Stomach (tissue), 9 donors: ENCODE results near the gene FBXW8. TPM values are rescaled to one million over a fixed set of nuclear protein-coding genes. Genes with fewer than 3 reads are reported as not detected.

Experiments used
- DNase-seq, 2 donors: peaks; one replicate each; pipeline versions ENCODE4 v3.0.0 to v3.0.0-alpha.2; 2013 to 2019
- H3K27ac ChIP-seq, 5 donors: fragments of 200-600 bp in 4 of 5; sonication (generic) in 4 of 5; one replicate each; pipeline ENCODE4 v1.5.1; 2013 to 2019; ENCODE audit warnings: mild to moderate bottlenecking in 1 of 5, moderate library complexity in 1 of 5
- H3K27me3 ChIP-seq, 3 donors: fragments of 200-600 bp; sonication (generic); one replicate each; pipeline ENCODE4 v1.5.1; 2017 to 2019; ENCODE audit warnings: mixed run types in 1 of 3
- H3K36me3 ChIP-seq, 4 donors: fragments of 200-600 bp; sonication (generic); 1 replicate in 3 of 4; 2 replicates in 1 of 4; pipeline ENCODE4 v1.5.1; 2016 to 2019
- H3K4me1 ChIP-seq, 4 donors: fragments of 200-600 bp; sonication (generic); one replicate each; pipeline ENCODE4 v1.5.1; 2016 to 2019
- H3K4me3 ChIP-seq, 4 donors: fragments of 200-600 bp; sonication (generic) in 3 of 4; one replicate each; pipeline ENCODE4 v1.5.1; 2016 to 2019; ENCODE audit warnings: mild to moderate bottlenecking in 1 of 4
- H3K9me3 ChIP-seq, 4 donors: fragments of 200-600 bp; sonication (generic); one replicate each; pipeline ENCODE4 v1.5.1; 2016 to 2019
- EP300 ChIP-seq: sonication (generic); formaldehyde crosslinking; IDR thresholded peaks from one replicate; pipeline ENCODE4 v1.6.1; 2017; ENCODE audit warnings: antibody characterized with exemption
- POLR2A ChIP-seq, 4 donors: fragments of 450-650 bp; IDR thresholded peaks; one replicate each; pipeline ENCODE4 v1.6.1; 2016; ENCODE audit warnings: antibody characterized with exemption in 4 of 4, control low read depth in 2 of 4, mild to moderate bottlenecking in 1 of 4, moderate library complexity in 1 of 4
- POLR2AphosphoS5 ChIP-seq, 3 donors: sonication (generic); formaldehyde crosslinking; IDR thresholded peaks; one replicate each; pipeline ENCODE4 v1.6.1; 2016; ENCODE audit warnings: antibody characterized with exemption in 3 of 3
- WGBS, 5 donors: extraction: QIAGEN DNeasy Blood & Tissue Kit in 3 of 5; methylation state at CpG; one replicate each; pipeline versions ENCODE4 v1.1.5 to v1.1.7; 2013 to 2018; 5-methylcytosine and 5-hydroxymethylcytosine counted together
- intact Hi-C: fragments of 100-400 bp; cut with DNase I; formaldehyde crosslinking; loops from one replicate; pipeline ENCODE4 v1.15.1; 2023; ENCODE audit warnings: low total_unique reads
- polyA plus RNA-seq, 3 donors: library from polyadenylated mRNA; stranded (reverse); fragments of 200-250 nt; gene quantifications; one replicate each; pipeline ENCODE4 v1.2.3, GENCODE V29; 2013
- total RNA-seq, 5 donors: library from RNA; depleted of rRNA; stranded (reverse); fragments of >200 nt; gene quantifications; one replicate each; pipeline versions ENCODE4 v1.1.0 to v1.2.3, GENCODE V29; 2014 to 2016
- TF ChIP-seq, protein P1 (sequence below), 7 experiments: fragments of 450-650 bp in 4 of 7; fragments of 200-600 bp in 3 of 7; sonication (generic) in 3 of 7; IDR thresholded peaks; one replicate each; pipeline ENCODE4 v1.5.1; 2016 to 2019; ENCODE audit warnings: antibody characterized with exemption in 7 of 7, control low read depth in 2 of 7, mild to moderate bottlenecking in 1 of 7
- donor health status: healthy with polysubstance abuse.
- donor health status: Bipolar disorder and iron deficiency.
- donor health status: healthy.

FBXW8 gene
- total and polyA plus RNA-seq, 8 donors: 3.2 to 28.7 (median 6.7) TPM

DNA sequence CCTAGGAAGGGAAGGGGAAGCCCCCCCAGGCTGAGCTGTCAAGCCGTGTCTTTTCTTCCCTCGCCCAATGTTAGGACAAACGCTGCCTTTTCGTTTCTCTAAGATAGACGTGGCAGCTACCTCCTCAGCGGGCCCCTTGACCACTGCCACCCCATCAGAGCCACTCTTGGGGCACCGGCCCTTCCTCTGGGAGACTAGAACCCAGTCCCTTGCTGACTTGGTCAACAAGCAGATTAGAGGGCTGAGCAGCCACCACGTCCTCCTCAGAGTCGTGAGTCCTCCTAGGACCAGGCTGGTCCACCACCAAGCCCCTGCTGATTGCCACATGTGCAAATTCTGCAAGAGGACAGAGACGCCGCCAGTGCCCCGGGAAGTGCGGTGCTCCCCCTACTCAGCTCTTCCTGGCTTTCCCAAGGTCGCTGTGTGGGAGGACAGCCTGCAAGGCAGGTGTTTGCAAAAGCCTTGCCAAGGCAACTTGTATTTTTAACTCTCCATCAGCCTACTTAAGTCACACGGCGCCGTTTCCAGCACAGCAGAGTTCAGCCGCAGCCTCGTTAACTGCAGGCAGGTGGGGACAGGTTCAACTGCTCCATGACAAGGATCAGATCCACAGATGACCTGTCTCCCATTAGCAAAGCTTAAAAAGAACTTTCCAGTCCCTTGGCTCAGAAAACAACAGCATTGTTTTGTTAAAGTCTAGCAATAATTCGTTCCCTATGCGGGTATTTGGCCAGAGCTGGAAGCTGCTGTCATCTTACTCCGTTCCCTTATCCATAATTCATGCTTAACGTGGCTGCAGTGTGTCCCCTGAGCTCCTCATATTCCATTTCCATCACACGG is 122.9 kb downstream of the FBXW8 start:
- peaks cover 14 to 36% (median 24%) of the 10 kb centered on the region in 4 donors for H3K36me3 ChIP-seq
- H3K27ac ChIP-seq: peak overlapping the region; percentile 37 to 58 (median 43)
- no peaks in the 10 kb centered on the region for H3K27me3 ChIP-seq
- no peaks in the 10 kb centered on the region for H3K9me3 ChIP-seq
- TF ChIP-seq POLR2AphosphoS5 (IDR thresholded peaks at IDR 0.05): no peak
- no peak for TF ChIP-seq POLR2A (IDR thresholded peaks at IDR 0.05)
- no peak for TF ChIP-seq EP300
- TF ChIP-seq, protein P1, sequence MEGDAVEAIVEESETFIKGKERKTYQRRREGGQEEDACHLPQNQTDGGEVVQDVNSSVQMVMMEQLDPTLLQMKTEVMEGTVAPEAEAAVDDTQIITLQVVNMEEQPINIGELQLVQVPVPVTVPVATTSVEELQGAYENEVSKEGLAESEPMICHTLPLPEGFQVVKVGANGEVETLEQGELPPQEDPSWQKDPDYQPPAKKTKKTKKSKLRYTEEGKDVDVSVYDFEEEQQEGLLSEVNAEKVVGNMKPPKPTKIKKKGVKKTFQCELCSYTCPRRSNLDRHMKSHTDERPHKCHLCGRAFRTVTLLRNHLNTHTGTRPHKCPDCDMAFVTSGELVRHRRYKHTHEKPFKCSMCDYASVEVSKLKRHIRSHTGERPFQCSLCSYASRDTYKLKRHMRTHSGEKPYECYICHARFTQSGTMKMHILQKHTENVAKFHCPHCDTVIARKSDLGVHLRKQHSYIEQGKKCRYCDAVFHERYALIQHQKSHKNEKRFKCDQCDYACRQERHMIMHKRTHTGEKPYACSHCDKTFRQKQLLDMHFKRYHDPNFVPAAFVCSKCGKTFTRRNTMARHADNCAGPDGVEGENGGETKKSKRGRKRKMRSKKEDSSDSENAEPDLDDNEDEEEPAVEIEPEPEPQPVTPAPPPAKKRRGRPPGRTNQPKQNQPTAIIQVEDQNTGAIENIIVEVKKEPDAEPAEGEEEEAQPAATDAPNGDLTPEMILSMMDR (IDR thresholded peaks at IDR 0.05): no peak
- intact Hi-C loops: no loop called here
- DNase-seq: peak; percentile 58 to 65
- H3K4me3 ChIP-seq: peak overlapping the region in 1 of 4 donors; percentile 18
- WGBS, 5 donors: 39 to 51% (median 45%) methylated on average over 24 of the region's 24 CpGs
- peaks cover 33 to 64% (median 52%) of the 10 kb centered on the region in 4 donors for H3K4me1 ChIP-seq

DNA sequence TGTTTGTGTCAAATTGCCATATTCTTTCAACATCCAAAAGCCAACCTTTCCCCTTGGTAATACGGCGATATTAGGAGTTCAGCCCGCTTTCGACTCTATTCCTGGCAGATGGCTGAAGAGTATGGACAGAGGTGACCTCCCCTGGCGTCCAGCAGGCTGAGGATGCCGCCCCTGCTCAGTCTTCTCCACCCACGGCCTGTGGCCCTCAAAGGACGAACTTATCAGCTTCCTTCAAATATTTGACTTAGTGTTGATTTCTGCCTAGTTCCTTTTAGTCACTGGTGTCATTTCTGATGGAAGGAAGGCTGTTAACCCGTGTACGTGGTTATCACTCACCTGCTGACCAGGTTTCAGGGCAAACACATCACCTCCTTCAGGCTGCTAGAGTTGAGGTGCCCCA is 123.5 kb downstream of the FBXW8 start:
- Histone ChIP-seq H3K27me3 (no peaks in the 10 kb centered on the region), H3K36me3 (peaks cover 14 to 35% (median 18%) of the 10 kb centered on the region in 4 donors), H3K9me3 (no peaks in the 10 kb centered on the region), H3K4me1 (peaks cover 33 to 69% (median 53%) of the 10 kb centered on the region in 4 donors), H3K27ac (peak overlapping the region; percentile 37 to 75 (median 48)), H3K4me3 (no peak overlapping the region)
- no peak for TF ChIP-seq EP300
- TF ChIP-seq POLR2AphosphoS5 (IDR thresholded peaks at IDR 0.05): peak in 1 of 3 donors; percentile 47
- TF ChIP-seq, protein P1 (IDR thresholded peaks at IDR 0.05): no peak
- intact Hi-C loops: no loop called here
- DNase-seq: no peak
- WGBS, 5 donors: 43 to 63% (median 48%) methylated on average over 10 of the region's 10 CpGs

- H3K4me3 ChIP-seq: no peak overlapping the region
- TF ChIP-seq POLR2A (IDR thresholded peaks at IDR 0.05): no peak
- TF ChIP-seq POLR2AphosphoS5 (IDR thresholded peaks at IDR 0.05): no peak
- TF ChIP-seq EP300: no peak
- TF ChIP-seq, protein P1 (IDR thresholded peaks at IDR 0.05): no peak
- peaks cover 10 to 30% (median 13%) of the 10 kb centered on the region in 4 donors for H3K36me3 ChIP-seq
- H3K27ac ChIP-seq: peak overlapping the region; percentile 40 to 75 (median 48)
- no peaks in the 10 kb centered on the region for H3K9me3 ChIP-seq
- intact Hi-C loops: no loop called here
- no peaks in the 10 kb centered on the region for H3K27me3 ChIP-seq
- peaks cover 33 to 69% (median 53%) of the 10 kb centered on the region in 4 donors for H3K4me1 ChIP-seq
- DNase-seq: no peak
- WGBS, 5 donors: 52 to 70% (median 58%) methylated on average over 4 to 17 of the region's 17 CpGs
Measured at GRCh38 chr12:117034701-117035151, 124.0 kb downstream of the FBXW8 start.

- no peak for DNase-seq
- peaks cover 33 to 72% (median 54%) of the 10 kb centered on the region in 4 donors for H3K4me1 ChIP-seq
- WGBS, 5 donors: 73 to 78% (median 76%) methylated on average over 7 to 8 of the region's 8 CpGs
- H3K4me3 ChIP-seq: no peak overlapping the region
- no peaks in the 10 kb centered on the region for H3K27me3 ChIP-seq
- TF ChIP-seq EP300 (no peak), POLR2AphosphoS5 (IDR thresholded peaks at IDR 0.05) (no peak), POLR2A (IDR thresholded peaks at IDR 0.05) (no peak)
- TF ChIP-seq, protein P1 (IDR thresholded peaks at IDR 0.05): no peak
- H3K36me3 ChIP-seq: peaks cover 4 to 25% (median 8%) of the 10 kb centered on the region in 4 donors
- intact Hi-C loops: no loop called here
- H3K9me3 ChIP-seq: no peaks in the 10 kb centered on the region
- H3K27ac ChIP-seq: peak overlapping the region in 4 of 5 donors; percentile 8 to 58 (median 44)
Measured at GRCh38 chr12:117035287-117035686, 124.5 kb downstream of the FBXW8 start.
